BE2C (cell line): ENCODE data around the gene PLTP.

ENCODE experiments used
- DNase-seq: peaks from one replicate; pipeline ENCODE4 v3.0.0-alpha.2; 2020
- H3K27me3 ChIP-seq: fragments of 250-450 bp; sonication (Bioruptor Pico); 2 replicates; pipeline ENCODE4 v1.5.1; 2020; ENCODE audit warnings: mild to moderate bottlenecking
- H3K36me3 ChIP-seq: fragments of 250-450 bp; sonication (Bioruptor Pico); 2 replicates; pipeline ENCODE4 v1.5.1; 2020; ENCODE audit warnings: mild to moderate bottlenecking
- H3K4me1 ChIP-seq: fragments of 250-450 bp; sonication (Bioruptor Pico); 2 replicates; pipeline ENCODE4 v1.5.1; 2020
- H3K4me3 ChIP-seq: 2 replicates; pipeline ENCODE4 v1.5.1; 2011; ENCODE audit warnings: low read depth, low read length
- H3K9me3 ChIP-seq: fragments of 250-450 bp; sonication (Bioruptor Pico); 2 replicates; pipeline ENCODE4 v1.5.1; 2020
- CTCF ChIP-seq: IDR thresholded peaks from 2 replicates; pipeline ENCODE4 v1.5.1; 2012; ENCODE audit warnings: mild to moderate bottlenecking, low read depth, low read length

PLTP gene

GRCh38 chr20:45953672-45954071 is 41.7 kb upstream of the PLTP start:
- H3K4me1 ChIP-seq = no peaks in the 10 kb centered on the region
- peaks cover 60% of the 10 kb centered on the region for H3K36me3 ChIP-seq
- no peak overlapping the region for H3K4me3 ChIP-seq
- no peak for DNase-seq
- no peak for TF ChIP-seq CTCF
- no peaks in the 10 kb centered on the region for H3K27me3 ChIP-seq
- H3K9me3 ChIP-seq = no peaks in the 10 kb centered on the region

GRCh38 chr20:45952861-45953260 is 40.9 kb upstream of the PLTP start:
- DNase-seq = no peak
- Histone ChIP-seq H3K36me3 (peaks cover 62% of the 10 kb centered on the region), H3K27me3 (no peaks in the 10 kb centered on the region), H3K4me1 (no peaks in the 10 kb centered on the region), H3K4me3 (no peak overlapping the region), H3K9me3 (no peaks in the 10 kb centered on the region)
- no peak for TF ChIP-seq CTCF

- Histone ChIP-seq H3K9me3 (no peaks in the 10 kb centered on the region), H3K27me3 (no peaks in the 10 kb centered on the region), H3K4me3 (no peak overlapping the region), H3K4me1 (no peaks in the 10 kb centered on the region), H3K36me3 (peaks cover 65% of the 10 kb centered on the region)
- DNase-seq = no peak
- no peak for TF ChIP-seq CTCF
Measured at GRCh38 chr20:45951925-45952834, 40.2 kb upstream of the PLTP start.

- no peak for DNase-seq
- H3K4me3 ChIP-seq = no peak overlapping the region
- TF ChIP-seq CTCF = no peak
- peaks cover 80% of the 10 kb centered on the region for H3K36me3 ChIP-seq
- H3K4me1 ChIP-seq = no peaks in the 10 kb centered on the region
- no peaks in the 10 kb centered on the region for H3K27me3 ChIP-seq
- H3K9me3 ChIP-seq = no peaks in the 10 kb centered on the region
Measured at GRCh38 chr20:45950330-45950646, 38.3 kb upstream of the PLTP start.

GRCh38 chr20:45949542-45950329 is 37.8 kb upstream of the PLTP start:
- Histone ChIP-seq H3K4me1 (no peaks in the 10 kb centered on the region), H3K27me3 (no peaks in the 10 kb centered on the region), H3K4me3 (no peak overlapping the region), H3K9me3 (no peaks in the 10 kb centered on the region), H3K36me3 (peaks cover 86% of the 10 kb centered on the region)
- TF ChIP-seq CTCF = no peak
- DNase-seq = no peak
